ENCODE results near the gene ANTXR2.

DNA sequence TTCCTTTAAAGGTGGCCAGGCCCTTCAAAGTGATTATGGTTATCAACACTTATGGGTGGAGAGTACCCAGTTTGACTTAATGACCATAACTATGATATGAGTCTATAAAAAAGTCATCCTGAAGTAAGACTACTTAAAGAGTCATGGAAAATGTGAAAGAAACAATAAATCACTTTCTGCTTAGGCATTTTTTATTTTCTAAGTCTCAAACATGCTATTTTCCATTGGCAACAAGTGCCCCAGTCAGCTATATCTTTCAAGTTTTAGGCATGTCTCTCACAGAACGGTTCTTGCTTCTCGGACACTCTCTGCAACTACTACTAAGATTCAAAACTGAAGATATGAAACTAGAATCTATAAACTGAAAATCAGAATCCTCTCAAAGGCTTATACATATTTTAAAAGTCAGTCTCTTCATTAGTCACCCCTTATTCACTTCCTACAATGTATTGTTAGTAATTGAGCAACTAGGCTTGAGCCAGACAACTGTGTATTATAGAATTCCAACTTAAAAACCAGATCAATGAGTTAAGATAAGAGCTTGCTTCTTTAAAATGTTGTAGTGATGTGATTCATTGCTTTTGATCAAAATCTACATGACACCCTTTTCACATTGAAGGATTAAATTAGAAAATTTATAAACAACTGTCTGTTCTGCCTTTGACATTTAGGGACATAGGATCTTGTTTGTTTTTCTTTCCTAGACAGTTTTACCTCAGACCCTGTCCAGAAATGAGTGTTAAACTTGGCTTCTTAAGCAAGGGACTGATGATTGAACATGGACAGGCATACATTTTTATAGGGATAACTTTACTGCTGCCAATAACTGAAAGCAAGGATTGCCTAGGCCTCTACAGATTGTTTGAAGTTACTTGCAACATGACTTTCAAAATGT is 2.9 kb downstream of the ANTXR2 start:
- TF ChIP-seq, protein P1, sequence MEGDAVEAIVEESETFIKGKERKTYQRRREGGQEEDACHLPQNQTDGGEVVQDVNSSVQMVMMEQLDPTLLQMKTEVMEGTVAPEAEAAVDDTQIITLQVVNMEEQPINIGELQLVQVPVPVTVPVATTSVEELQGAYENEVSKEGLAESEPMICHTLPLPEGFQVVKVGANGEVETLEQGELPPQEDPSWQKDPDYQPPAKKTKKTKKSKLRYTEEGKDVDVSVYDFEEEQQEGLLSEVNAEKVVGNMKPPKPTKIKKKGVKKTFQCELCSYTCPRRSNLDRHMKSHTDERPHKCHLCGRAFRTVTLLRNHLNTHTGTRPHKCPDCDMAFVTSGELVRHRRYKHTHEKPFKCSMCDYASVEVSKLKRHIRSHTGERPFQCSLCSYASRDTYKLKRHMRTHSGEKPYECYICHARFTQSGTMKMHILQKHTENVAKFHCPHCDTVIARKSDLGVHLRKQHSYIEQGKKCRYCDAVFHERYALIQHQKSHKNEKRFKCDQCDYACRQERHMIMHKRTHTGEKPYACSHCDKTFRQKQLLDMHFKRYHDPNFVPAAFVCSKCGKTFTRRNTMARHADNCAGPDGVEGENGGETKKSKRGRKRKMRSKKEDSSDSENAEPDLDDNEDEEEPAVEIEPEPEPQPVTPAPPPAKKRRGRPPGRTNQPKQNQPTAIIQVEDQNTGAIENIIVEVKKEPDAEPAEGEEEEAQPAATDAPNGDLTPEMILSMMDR (CRISPR knock-in tag; IDR thresholded peaks at IDR 0.05) = no peak
- TF ChIP-seq CBX5 (CRISPR knock-in tag; IDR thresholded peaks at IDR 0.05; ENCODE audit: borderline replicate concordance) (no peak), ZZZ3 (CRISPR knock-in tag; IDR thresholded peaks at IDR 0.05; ENCODE audit: borderline replicate concordance) (no peak), ELF4 (CRISPR knock-in tag; IDR thresholded peaks at IDR 0.05; ENCODE audit: borderline replicate concordance) (no peak), KMT2B (CRISPR knock-in tag; IDR thresholded peaks at IDR 0.05) (no peak), SP1 (IDR thresholded peaks at IDR 0.05) (no peak), SP1 (CRISPR knock-in tag; IDR thresholded peaks at IDR 0.05) (no peak), SMARCC2 (IDR thresholded peaks at IDR 0.05) (no peak), NCOA5 (CRISPR knock-in tag; IDR thresholded peaks at IDR 0.05) (no peak), KLF16 (CRISPR knock-in tag; IDR thresholded peaks at IDR 0.05) (no peak)
- TF ChIP-seq, protein P2, sequence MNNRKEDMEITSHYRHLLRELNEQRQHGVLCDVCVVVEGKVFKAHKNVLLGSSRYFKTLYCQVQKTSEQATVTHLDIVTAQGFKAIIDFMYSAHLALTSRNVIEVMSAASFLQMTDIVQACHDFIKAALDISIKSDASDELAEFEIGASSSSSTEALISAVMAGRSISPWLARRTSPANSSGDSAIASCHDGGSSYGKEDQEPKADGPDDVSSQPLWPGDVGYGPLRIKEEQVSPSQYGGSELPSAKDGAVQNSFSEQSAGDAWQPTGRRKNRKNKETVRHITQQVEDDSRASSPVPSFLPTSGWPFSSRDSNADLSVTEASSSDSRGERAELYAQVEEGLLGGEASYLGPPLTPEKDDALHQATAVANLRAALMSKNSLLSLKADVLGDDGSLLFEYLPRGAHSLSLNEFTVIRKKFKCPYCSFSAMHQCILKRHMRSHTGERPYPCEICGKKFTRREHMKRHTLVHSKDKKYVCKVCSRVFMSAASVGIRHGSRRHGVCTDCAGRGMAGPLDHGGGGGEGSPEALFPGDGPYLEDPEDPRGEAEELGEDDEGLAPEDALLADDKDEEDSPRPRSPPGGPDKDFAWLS (CRISPR knock-in tag; IDR thresholded peaks at IDR 0.05; ENCODE audit: borderline replicate concordance) = no peak
- TF ChIP-seq, protein P3, sequence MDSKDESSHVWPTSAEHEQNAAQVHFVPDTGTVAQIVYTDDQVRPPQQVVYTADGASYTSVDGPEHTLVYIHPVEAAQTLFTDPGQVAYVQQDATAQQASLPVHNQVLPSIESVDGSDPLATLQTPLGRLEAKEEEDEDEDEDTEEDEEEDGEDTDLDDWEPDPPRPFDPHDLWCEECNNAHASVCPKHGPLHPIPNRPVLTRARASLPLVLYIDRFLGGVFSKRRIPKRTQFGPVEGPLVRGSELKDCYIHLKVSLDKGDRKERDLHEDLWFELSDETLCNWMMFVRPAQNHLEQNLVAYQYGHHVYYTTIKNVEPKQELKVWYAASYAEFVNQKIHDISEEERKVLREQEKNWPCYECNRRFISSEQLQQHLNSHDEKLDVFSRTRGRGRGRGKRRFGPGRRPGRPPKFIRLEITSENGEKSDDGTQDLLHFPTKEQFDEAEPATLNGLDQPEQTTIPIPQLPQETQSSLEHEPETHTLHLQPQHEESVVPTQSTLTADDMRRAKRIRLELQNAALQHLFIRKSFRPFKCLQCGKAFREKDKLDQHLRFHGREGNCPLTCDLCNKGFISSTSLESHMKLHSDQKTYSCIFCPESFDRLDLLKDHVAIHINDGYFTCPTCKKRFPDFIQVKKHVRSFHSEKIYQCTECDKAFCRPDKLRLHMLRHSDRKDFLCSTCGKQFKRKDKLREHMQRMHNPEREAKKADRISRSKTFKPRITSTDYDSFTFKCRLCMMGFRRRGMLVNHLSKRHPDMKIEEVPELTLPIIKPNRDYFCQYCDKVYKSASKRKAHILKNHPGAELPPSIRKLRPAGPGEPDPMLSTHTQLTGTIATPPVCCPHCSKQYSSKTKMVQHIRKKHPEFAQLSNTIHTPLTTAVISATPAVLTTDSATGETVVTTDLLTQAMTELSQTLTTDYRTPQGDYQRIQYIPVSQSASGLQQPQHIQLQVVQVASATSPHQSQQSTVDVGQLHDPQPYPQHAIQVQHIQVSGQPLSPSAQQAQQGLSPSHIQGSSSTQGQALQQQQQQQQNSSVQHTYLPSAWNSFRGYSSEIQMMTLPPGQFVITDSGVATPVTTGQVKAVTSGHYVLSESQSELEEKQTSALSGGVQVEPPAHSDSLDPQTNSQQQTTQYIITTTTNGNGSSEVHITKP (CRISPR knock-in tag; IDR thresholded peaks at IDR 0.05; ENCODE audit: low read depth) = no peak

Measured in HepG2 (cell line).